ENCODE results near the gene CCNB2. TPM values are rescaled to one million over a fixed set of nuclear protein-coding genes. Genes with fewer than 3 reads are reported as not detected.
"Not testable (repeated sequence)": the region's sequence is repeated elsewhere in the genome, so short reads cannot be mapped to it uniquely, and the experiment has no call there.

CCNB2 gene
- total RNA-seq, 1 donor from 2014 or later, result 0.86 TPM

GRCh38 chr15:59157840-59158700, 53.1 kb downstream of the CCNB2 start:
- ATAC-seq (ENCODE audit: poor library complexity) (no peak), DNase-seq (no peak)
- intact Hi-C loops (cut with DNase I), result loop anchor here (10.0 kb wide), 1 partner anchor 183 kb away; no protein-coding TSS in a partner anchor

- ATAC-seq (ENCODE audit: poor library complexity), result no peak
- intact Hi-C loops (cut with DNase I), result loop anchor here (10.0 kb wide), 1 partner anchor 184 kb away; no protein-coding TSS in a partner anchor
- no peak for DNase-seq
These were observed 53.7 kb downstream of the CCNB2 start for GRCh38 chr15:59158701-59159034.

- intact Hi-C loops (cut with DNase I), result loop anchor here (10.0 kb wide), 1 partner anchor 184 kb away; no protein-coding TSS in a partner anchor
- no peak for DNase-seq
- ATAC-seq (ENCODE audit: poor library complexity), result no peak
These were observed 54.3 kb downstream of the CCNB2 start for GRCh38 chr15:59159210-59159609.

- DNase-seq, result no peak
- intact Hi-C loops (cut with DNase I), result no loop called here
- ATAC-seq (ENCODE audit: poor library complexity), result no peak
These were observed 56.1 kb downstream of the CCNB2 start for GRCh38 chr15:59160880-59161593.

GRCh38 chr15:59162080-59162479, 57.1 kb downstream of the CCNB2 start:
- ATAC-seq (ENCODE audit: poor library complexity); intact Hi-C loops (cut with DNase I); DNase-seq: not testable (repeated sequence)

- intact Hi-C loops (cut with DNase I), result no loop called here
- ATAC-seq (ENCODE audit: poor library complexity), result no peak
- DNase-seq, result no peak
These were observed 60.8 kb downstream of the CCNB2 start for GRCh38 chr15:59165726-59166125.

- DNase-seq (no peak), ATAC-seq (ENCODE audit: poor library complexity) (no peak)
- intact Hi-C loops (cut with DNase I), result no loop called here
These were observed 61.2 kb downstream of the CCNB2 start for GRCh38 chr15:59166166-59166565.

- ATAC-seq (ENCODE audit: poor library complexity), result no peak
- DNase-seq, result no peak
- intact Hi-C loops (cut with DNase I), result no loop called here
These were observed 61.8 kb downstream of the CCNB2 start for GRCh38 chr15:59166601-59167265.

GRCh38 chr15:59168536-59168935, 63.6 kb downstream of the CCNB2 start:
- intact Hi-C loops (cut with DNase I), result no loop called here
- DNase-seq, result no peak
- ATAC-seq (ENCODE audit: poor library complexity), result no peak

GRCh38 chr15:59169251-59169708, 64.3 kb downstream of the CCNB2 start:
- intact Hi-C loops (cut with DNase I), result no loop called here
- DNase-seq (no peak), ATAC-seq (ENCODE audit: poor library complexity) (no peak)

GRCh38 chr15:59170295-59171066, 65.5 kb downstream of the CCNB2 start:
- ATAC-seq (ENCODE audit: poor library complexity) (peak; percentile 51), DNase-seq (peak; percentile 57)
- intact Hi-C loops (cut with DNase I), result loop anchor here (5.0 kb wide), 1 partner anchor 322 kb away; no protein-coding TSS in a partner anchor

GRCh38 chr15:59171067-59171397, 66.1 kb downstream of the CCNB2 start:
- DNase-seq (no peak), ATAC-seq (ENCODE audit: poor library complexity) (no peak)
- intact Hi-C loops (cut with DNase I), result loop anchor here (5.0 kb wide), 1 partner anchor 321 kb away; no protein-coding TSS in a partner anchor

GRCh38 chr15:59172289-59172901, 67.4 kb downstream of the CCNB2 start:
- DNase-seq (no peak), ATAC-seq (ENCODE audit: poor library complexity) (no peak)
- intact Hi-C loops (cut with DNase I), result loop anchor here (5.0 kb wide), 1 partner anchor 320 kb away; no protein-coding TSS in a partner anchor

- ATAC-seq (ENCODE audit: poor library complexity) (no peak), DNase-seq (no peak)
- intact Hi-C loops (cut with DNase I), result loop anchor here (5.0 kb wide), 1 partner anchor 319 kb away; no protein-coding TSS in a partner anchor
These were observed 68.2 kb downstream of the CCNB2 start for GRCh38 chr15:59173194-59173593.

GRCh38 chr15:59174151-59174834, 69.3 kb downstream of the CCNB2 start:
- ATAC-seq (ENCODE audit: poor library complexity) (no peak), DNase-seq (no peak)
- intact Hi-C loops (cut with DNase I), result loop anchor here (5.0 kb wide), 1 partner anchor 318 kb away; no protein-coding TSS in a partner anchor

All from Right ventricle myocardium superior (tissue), 1 donor.